Endometrial microvascular endothelial cells (primary cell): ENCODE measurements around the gene CASKIN1. TPM values are rescaled to one million over a fixed set of nuclear protein-coding genes. Genes with fewer than 3 reads are reported as not detected.

Source experiments
- in situ Hi-C: cut with HindIII; loops from 2 replicates; pipeline ENCODE4 v1.10.0; 2017; ENCODE audit warnings: low sequenced_read_pairs, low pct_unique_long_range_greater_than_20kb; ENCODE audit errors: inconsistent ontology term
- total RNA-seq: library from RNA; depleted of rRNA; stranded (reverse); fragments of >200 nt; gene quantifications from one replicate; pipeline ENCODE4 v1.2.3, GENCODE V29; 2015; ENCODE audit errors: inconsistent ontology term

Gene CASKIN1
- total RNA-seq, 1 donor from 2014 or later: not detected

DNA sequence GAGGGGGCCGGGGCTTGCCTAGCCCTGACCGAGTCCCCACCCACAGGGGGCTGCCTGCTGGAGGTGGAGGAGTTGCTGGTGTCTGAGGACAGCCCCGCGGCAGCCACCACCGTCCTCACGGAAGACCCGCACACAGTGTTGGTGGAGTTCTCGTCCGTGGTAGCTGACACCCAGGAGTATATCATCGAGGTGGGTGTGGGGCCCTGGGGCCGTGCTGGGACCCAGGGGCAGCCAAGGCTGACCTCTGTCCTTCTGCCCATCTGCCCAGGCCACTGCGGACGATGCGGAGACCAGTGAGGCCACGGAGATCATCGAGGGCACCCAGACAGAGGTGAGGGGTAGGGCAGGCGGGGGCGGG lies 38.4 kb upstream of the CASKIN1 start:
- in situ Hi-C loops: no loop called here

DNA sequence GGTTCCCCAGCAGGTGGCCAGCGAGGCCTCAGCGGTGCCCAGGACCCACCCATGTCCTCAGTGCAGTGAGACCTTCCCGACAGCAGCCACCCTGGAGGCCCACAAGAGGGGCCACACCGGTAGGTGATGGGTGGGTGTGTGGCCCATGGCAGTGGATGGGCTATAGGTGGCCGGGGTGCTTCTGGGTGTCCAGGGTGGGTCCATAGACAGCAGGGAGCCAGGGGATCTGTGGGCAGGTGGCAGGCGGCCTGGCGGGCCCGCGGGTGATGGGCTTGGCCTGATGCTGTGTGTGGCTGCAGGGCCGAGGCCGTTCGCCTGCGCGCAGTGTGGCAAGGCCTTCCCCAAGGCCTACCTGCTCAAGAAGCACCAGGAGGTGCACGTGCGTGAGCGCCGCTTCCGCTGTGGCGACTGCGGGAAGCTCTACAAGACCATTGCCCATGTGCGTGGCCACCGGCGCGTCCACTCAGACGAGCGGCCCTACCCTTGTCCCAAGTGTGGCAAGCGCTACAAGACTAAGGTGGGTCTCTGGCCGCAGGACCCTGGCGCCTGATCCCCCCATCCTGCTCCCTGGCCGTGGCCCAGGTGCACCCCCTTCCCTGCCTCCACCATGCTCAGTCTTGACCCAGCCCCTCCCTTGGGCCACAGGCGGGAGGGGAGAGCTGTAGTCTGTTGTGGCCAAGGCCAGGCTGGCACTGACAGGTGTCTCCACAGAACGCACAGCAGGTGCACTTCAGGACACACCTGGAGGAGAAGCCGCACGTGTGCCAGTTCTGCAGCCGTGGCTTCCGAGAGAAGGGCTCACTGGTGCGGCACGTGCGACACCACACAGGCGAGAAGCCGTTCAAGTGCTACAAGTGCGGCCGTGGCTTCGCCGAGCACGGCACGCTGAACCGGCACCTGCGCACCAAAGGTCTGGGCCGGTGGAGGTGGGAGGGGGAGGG lies 37.7 kb upstream of the CASKIN1 start:
- in situ Hi-C loops: no loop called here

DNA sequence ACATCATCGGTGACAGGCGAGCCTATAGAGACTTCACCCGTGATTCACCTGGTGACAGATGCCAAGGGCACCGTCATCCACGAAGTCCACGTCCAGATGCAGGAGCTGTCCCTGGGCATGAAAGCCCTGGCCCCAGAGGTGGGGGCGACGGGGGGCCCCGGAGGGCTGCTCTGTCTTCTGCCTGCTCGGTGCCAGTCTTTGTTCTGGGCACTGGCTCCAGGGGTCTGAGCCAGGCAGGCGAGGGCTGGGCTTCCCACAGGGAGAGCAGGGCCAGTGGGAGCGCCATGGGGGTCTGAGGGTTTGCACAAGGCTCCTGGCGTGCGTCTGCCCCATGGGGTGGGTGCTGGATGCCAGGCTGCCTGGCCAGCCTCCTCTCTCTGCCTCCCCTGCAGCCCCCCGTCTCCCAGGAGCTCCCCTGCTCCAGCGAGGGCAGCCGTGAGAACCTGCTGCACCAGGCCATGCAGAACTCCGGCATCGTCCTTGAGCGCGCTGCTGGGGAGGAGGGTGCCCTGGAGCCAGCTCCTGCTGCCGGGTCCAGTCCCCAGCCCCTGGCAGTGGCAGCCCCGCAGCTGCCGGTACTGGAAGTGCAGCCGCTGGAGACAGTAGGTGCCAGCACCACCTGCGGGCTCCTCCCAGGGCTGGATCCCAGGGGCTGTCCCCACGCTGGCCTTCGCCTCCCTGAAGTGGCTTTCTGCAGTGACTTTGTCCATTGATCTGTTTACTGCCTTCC lies 36.8 kb upstream of the CASKIN1 start:
- in situ Hi-C loops: no loop called here

DNA sequence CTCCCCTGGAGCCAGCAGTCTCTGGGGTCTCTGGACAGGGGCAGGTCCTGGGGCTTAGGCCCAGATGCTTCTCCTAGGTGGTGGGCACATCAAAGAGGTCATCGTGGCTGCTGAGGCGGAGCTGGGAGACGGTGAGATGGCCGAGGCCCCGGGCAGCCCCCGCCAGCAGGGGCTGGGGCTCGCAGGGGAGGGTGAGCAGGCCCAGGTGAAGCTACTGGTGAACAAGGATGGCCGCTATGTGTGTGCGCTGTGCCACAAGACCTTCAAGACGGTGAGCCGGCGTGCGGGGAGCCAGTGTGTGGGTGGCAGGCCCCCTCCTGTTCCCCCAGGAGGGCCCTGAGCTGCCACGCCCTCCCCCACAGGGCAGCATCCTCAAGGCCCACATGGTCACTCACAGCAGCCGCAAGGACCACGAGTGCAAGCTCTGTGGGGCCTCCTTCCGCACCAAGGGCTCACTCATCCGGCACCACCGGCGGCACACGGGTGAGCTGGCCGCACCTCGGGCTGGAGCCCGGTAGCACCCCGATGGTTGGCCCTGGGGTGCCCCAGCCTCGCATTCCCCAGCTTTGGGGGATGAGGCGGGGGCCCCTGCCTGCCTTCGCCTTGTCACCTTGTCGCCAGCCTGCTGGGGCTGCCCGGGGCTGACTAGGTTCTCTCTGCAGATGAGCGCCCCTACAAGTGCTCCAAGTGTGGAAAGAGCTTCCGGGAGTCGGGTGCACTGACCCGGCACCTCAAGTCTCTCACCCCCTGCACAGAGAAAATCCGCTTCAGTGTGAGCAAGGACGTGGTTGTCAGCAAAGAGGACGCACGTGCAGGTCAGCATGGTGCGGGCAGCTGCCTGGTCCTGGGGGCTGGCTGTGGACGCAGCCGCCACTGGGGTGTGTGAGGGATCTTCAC lies 35.9 kb upstream of the CASKIN1 start:
- in situ Hi-C loops: no loop called here

DNA sequence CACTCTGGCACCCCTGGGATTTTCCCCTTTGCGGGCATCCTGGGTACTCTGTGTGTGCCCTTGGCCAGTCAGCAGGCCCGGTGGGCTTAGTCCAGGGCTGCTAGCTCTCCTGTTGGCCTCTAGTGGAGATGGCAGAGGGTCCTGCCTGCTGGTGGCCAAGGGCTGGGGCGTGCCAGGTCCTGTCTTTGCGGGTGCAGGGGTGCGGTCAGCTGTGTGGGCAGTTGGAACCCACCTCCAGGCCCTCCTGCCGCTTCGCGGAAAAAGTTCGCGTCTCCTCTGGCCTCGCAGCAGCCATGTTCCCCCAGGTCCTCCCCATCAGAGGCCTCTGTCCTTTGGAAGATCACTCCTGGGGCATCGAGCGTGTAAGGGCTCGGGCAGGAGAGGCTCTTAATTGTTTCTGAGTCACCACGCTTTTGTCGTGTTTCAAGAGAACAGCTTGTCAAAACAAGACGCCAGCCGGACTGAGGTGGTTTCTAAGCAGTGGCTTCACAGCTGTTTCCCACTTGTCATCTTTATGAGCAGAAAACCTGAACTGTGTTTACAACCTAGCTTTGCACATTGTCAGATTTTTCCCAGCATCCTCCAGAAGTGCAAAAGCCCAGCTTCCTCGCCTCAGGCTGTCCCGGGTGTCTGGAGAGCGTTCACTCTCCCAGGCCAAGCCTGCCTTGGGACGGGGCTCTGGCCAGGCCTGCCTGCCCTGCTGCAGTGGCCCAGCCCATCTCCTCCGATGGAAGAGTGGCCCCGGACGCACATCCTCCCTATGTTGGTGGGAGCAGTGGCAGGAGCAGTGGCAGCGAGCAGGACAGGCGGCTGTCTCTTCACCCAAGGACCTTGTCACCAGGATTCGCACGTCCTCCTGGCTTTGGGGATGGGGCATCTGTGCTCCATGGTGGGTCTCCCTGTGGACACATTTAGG lies 34.9 kb upstream of the CASKIN1 start:
- in situ Hi-C loops: no loop called here

DNA sequence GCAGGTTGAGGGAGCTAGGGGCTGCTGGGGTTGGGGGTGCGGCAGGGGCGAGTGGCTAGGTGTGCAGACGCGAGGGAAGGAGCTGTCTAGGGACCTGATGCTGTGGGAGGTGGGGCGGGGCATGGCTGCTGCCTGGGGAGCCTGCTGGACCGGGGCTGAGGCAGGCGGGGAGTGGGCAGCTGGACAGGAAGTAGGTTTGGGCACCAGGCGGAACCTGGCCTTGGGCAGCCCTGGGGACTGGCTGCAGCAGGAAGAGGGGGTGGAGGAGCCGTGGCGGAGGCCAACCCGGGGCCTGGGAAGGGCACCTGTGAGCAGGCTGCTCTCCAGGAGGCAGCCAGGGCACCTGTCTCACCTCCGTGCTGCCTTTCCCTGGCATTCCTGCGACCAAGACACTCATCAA lies 34.0 kb upstream of the CASKIN1 start:
- in situ Hi-C loops: no loop called here

- in situ Hi-C loops: no loop called here
Observed at GRCh38 chr16:2229632-2230250, 33.3 kb upstream of the CASKIN1 start.

DNA sequence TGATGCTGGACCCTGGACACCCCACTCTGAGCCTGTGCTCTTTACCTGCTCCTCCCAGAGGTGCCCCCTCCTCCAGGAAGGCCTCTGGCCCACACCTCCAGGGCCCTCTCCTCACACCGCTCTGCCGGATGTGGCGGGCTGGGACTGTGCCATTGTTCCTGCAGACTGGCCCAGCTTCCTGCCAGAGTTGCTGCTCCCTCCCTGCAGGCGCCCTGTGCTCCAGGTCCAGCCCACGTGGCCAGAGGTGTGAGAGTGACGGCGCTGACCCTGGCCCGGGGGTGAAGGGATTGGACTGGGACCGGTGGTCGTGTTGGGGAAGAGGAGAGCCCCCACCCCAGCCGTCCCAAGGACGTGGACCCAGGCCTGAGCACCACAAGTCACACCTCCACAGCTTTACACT lies 32.7 kb upstream of the CASKIN1 start:
- in situ Hi-C loops: no loop called here

DNA sequence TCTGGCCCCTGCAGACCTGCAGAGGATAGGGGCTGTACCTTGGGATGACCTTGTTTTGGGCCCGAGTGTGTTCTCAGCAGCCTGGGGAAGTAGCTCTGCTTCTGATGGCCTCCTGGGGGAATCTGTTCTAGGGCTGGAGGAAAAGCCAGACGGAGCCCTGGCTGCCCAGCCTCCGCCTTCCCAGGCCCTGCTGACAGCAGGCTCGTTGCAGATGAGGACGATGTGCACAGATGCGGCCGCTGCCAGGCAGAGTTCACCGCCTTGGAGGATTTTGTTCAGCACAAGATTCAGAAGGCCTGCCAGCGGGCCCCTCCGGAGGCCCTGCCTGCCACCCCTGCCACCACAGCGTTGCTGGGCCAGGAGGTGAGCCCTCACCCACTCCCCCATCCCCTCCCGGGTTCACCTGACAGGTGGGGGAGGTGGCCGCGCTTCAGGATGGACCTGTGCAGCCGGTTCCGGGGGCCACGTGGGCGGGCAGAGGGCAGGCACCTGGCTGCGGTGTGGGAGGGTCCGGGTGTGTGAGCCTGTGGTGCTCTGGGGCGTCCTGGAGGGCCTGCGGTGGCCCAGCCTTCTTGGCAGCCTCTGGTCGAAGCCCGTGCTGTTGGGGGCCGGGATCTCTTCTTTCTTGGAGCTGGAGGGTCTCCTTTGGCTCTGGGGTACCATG lies 31.9 kb upstream of the CASKIN1 start:
- in situ Hi-C loops: no loop called here

DNA sequence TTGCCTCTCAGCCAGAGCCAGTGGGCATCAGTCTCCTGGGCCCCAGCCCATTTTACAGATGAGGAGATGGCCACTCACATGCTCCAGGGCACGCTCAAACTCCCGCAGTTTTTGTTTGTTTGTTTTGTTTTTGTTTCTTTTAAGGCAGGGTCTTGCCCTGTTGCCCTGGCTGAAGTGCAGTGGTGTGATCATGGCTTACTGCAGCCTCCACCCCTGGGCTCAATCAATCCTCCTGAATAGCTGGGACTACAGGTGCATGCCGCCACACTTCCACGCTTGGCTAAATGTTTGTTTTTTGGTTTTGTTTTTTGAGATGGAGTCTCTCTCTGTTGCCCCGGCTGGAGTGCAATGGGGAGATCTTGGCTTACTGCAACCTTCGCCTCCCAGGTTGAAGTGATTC lies 30.5 kb upstream of the CASKIN1 start:
- in situ Hi-C loops: no loop called here

DNA sequence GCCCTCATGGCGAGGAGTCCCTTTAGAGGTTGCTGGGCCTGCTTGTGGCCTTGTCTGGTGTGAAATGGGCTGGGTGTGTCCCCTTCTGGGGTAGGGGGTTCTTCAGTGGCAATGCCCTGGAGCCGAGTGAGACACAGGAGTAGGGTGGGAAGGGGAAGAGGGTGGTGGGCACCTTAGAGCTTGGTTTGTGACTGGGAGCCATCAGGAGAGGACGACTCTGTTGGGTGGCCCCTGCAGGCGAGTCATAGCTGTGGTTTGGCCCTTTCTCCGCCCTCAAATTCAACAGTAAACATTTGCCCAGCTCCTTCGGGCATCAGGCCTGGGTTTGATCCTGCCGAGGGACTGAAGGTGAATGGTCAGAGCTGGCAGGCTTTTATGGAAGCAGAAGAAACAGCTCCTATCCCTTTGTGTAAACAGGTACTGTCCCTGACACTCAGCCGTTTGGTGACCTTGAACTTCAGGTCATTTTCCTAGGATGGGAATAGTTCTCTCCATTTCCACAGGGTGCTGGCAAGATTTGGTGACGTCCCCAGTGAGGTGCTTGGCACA lies 29.9 kb upstream of the CASKIN1 start:
- in situ Hi-C loops: no loop called here

DNA sequence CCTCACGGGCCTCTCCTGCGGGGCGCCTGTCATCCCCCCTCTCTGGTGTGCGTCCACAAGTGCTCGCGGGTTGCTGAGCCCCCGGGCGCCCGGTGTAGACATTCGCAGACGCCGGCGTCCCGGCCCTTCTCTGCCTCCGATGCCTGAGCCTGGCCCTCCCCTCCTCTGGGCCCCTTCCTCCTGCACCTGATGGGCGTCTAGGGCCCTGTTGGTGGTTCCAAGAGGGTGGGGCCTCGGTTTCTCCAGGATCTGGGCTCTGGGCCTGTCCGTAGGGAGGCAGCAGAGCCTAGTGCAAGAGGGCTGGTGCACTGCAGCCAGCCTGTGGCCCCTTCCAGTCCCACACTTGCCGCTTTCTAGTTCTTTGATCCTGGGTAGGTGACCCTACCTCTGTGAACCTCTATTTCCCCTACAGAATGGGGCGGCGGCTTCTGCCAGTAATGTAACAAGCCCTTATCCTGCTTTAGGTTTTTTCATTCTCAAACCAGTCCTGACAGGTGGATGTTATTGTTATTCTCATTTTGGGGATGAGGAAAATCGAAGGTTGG lies 27.6 kb upstream of the CASKIN1 start:
- in situ Hi-C loops: no loop called here

DNA sequence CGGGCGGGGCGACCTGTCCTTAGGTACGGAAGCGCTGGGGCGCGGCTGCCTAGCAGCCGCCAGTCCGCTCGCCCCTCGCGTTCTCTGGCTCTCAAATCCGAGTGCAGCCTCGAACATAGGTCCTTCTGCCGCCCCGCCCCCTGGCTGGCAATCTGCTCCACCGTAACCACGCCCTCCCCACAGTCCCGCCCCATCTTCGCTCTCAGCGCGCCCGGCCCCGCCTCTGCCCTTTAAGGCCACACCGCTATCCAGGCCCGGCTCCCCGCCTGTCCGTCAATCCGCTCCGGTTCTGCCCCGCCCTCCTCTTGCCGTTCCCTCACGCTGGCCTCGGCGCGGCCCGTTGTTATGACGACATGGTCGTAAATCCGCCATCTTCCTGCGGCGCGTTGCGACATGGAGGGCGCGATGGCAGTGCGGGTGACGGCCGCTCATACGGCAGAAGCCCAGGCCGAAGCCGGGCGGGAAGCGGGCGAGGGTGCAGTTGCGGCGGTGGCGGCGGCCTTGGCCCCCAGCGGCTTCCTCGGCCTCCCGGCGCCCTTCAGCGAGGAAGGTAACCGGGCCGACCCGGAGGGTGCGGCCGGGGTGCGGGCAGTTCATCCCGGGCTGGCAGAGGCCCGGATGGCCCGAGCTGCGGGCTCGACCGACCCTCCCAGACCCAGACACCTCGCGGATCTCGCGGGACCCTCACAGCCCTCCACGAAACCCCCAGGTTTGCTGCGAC lies 27.0 kb upstream of the CASKIN1 start, which contains the start of gene E4F1:
Gene E4F1 (plus strand): TSS at position 371 of the 721 bp plus-strand sequence. CDS start 23 bp downstream, at position 394.
- in situ Hi-C loops: no loop called here

GRCh38 chr16:2216330-2216729 lies 19.9 kb upstream of the CASKIN1 start:
- in situ Hi-C loops: no loop called here

DNA sequence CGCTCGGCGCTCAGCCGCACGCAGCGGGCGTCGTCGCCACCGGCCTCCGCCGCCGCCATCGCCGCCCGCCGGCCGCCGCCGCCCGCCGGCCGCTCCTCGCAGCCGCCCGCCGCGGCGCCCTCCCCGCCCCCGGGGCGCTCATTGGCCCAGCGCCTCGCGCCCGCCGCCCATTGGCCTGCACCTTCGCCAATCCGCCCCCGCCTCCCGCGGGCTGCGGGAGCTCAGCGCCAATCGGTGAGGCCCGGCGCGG lies 18.2 kb upstream of the CASKIN1 start, which contains the start of gene PGP:
Gene PGP (minus strand): TSS at position 122 of the 250 bp plus-strand sequence. CDS start 63 bp downstream, at position 59.
- in situ Hi-C loops: no loop called here
